D721Med (cell line): Measurements from ENCODE around the gene SAPCD1.

Experiments used
- DNase-seq: peaks from one replicate; pipeline ENCODE4 v3.0.0; 2011; ENCODE audit warnings: low spot score; ENCODE audit not compliant: insufficient read length
- FAIRE-seq: peaks from 2 replicates; lab custom pipeline; 2011; peaks lifted over from hg19 to GRCh38; lab: Jason Lieb, UNC
- TF ChIP-seq, protein P1 (sequence below): IDR thresholded peaks from 2 replicates; pipeline ENCODE4 v1.5.1; 2012; ENCODE audit warnings: mild to moderate bottlenecking, control low read depth; ENCODE audit not compliant: insufficient read depth; ENCODE audit errors: missing control alignments

SAPCD1 gene

DNA sequence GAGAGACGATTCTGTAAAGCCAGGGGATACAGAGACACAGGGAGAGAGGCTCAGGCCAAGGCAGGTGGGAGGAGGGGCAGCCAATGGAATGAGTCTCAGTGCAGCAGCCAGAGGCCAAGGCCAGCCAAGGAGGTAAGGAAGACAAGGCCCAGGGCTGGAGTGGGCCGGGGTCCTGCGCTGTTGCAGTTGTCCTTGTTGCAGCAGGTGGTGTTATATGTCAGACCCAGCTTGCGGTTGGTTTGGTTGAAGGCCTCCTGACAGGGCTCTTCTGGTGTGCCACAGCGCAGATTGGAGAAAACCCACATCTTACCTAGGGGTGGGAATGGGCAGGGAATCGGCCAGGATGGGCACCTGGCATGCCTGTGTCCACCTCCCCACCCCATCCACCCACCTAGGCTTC lies 43.5 kb upstream of the SAPCD1 start:
- TF ChIP-seq, protein P1, sequence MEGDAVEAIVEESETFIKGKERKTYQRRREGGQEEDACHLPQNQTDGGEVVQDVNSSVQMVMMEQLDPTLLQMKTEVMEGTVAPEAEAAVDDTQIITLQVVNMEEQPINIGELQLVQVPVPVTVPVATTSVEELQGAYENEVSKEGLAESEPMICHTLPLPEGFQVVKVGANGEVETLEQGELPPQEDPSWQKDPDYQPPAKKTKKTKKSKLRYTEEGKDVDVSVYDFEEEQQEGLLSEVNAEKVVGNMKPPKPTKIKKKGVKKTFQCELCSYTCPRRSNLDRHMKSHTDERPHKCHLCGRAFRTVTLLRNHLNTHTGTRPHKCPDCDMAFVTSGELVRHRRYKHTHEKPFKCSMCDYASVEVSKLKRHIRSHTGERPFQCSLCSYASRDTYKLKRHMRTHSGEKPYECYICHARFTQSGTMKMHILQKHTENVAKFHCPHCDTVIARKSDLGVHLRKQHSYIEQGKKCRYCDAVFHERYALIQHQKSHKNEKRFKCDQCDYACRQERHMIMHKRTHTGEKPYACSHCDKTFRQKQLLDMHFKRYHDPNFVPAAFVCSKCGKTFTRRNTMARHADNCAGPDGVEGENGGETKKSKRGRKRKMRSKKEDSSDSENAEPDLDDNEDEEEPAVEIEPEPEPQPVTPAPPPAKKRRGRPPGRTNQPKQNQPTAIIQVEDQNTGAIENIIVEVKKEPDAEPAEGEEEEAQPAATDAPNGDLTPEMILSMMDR = no peak
- FAIRE-seq (no peak), DNase-seq (no peak)

DNA sequence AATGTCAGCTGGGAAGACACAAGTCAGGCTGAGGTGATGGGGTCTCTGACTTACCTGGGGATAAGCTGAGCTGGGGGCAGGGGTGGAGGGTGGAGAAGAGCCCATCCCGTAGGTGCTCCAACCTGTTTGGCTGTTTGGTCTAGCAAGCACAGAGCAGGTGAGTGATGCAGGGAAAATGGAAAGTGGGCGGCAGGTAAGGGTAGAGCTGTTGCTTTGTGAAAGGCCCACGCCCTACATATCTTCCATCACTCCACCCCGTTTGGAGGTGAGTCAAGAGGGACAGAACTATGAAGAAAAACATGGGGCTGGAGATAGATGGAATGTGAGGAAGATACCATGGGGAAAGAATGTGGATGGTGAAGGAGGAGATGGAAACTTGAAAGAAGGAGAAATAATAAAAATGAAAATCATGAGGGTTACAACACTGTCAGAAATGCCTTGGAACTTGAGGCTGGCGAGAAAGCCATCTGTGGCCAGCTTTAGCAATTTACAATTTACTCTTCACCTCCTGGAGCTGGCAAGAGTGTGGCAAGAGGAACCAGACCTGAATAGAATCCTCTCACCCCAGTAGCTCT lies 42.2 kb upstream of the SAPCD1 start:
- TF ChIP-seq, protein P1 = no peak

DNA sequence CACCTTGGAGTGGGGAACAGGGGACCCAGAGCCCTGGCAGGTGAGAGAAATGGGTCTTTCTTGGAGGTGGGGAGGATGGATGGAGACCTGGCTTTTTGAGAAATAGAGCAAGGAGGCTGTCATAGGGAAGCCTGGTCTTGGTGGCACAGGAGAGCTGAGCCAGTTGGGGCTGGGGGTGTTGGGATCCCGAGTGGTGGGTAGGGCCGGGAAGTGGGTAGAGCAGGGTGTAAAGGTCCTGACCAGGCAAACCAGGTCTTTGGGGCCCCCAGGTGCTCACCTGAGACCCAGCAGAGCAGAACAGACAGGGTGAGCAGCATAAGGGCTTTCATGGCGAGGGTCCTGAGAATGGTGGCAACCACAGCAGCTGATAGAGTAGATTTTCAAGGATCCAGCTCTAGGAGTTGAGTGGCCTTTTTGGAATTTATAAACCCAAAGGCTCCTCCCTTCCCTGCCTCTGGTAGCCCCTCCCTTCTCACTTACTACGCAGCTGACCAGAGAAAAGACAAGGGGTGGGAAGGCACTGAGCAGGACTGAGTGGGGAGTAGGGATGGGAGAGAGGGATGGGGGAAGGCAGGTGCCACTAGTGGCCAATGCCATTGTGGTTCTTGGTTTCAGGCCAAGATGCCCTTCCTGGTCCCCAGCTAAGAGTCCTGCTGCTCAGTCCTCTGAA lies 41.0 kb upstream of the SAPCD1 start, which contains the start of gene LY6G6C:
Gene LY6G6C (minus strand): TSS at position 396 of the 670 bp plus-strand sequence. CDS start 67 bp downstream, at position 329.
- TF ChIP-seq, protein P1 = no peak
- FAIRE-seq (no peak), DNase-seq (no peak)

More for the DNA sequence above, 42.2 kb upstream of the SAPCD1 start:
- FAIRE-seq (no peak), DNase-seq (no peak)

GRCh38 chr6:31722173-31722572 lies 40.3 kb upstream of the SAPCD1 start:
- no peak for DNase-seq
- no peak for FAIRE-seq
- TF ChIP-seq, protein P1 = no peak

- FAIRE-seq (no peak), DNase-seq (no peak)
These were observed 39.0 kb upstream of the SAPCD1 start, which contains the start of gene MPIG6B for GRCh38 chr6:31723245-31723979. Gene MPIG6B (plus strand): TSS chr6:31723373. CDS start chr6:31723384, 11 bp downstream.

DNA sequence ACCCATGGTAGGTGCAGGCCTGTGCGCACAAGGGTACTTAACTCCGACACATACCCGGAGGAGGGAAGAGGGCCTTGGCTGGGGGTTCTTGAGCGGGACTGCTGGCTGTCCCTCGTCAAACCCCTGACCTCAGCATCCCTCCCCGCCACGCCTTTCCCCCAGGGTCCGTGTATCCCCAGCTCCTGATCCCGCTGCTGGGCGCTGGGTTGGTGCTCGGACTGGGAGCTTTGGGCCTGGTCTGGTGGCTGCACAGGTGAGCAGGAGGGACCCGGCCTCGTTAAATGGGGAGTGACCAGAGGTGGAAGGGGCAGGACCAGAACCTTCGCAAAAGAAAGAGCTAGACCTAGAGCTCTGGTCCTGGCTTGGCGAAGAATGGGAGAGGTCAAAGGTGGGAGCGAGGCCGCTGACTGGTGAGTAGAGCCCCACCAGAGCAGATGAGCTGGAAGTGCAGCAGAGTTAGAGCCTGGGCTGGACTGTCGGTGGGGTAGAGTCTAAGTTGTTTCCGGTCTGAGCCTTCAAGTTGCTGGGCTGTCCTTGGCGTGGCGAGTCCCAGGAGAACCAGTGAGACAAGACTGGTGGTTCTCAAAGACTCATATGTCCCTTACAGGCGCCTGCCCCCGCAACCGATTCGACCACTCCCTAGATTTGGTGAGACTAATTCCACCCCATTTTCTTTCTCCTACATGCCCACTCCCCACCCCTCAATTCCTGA lies 38.3 kb upstream of the SAPCD1 start:
- no peak for FAIRE-seq

More at GRCh38 chr6:31723245-31723979, 39.0 kb upstream of the SAPCD1 start, which contains the start of gene MPIG6B:
- TF ChIP-seq, protein P1 = no peak

More for the DNA sequence above, 38.3 kb upstream of the SAPCD1 start:
- TF ChIP-seq, protein P1 = no peak
- no peak for DNase-seq
